K562 (cell line): Measurements from ENCODE around the gene FAM136A. TPM values are rescaled to one million over a fixed set of nuclear protein-coding genes. Genes with fewer than 3 reads are reported as not detected.

ENCODE experiments used
- CHD7 ChIP-seq: fragments of 200-600 bp; sonication (generic); IDR thresholded peaks from one replicate; pipeline ENCODE4 v1.6.1; 2012; ENCODE audit warnings: mild to moderate bottlenecking, low read depth, low read length, inconsistent platforms
- ELF4 ChIP-seq: fragments of 450-650 bp; formaldehyde crosslinking; IDR thresholded peaks from 2 replicates; pipeline ENCODE4 v1.4.0; 2022; ENCODE audit warnings: missing genetic modification characterization
- HCFC1 ChIP-seq: IDR thresholded peaks from 2 replicates; pipeline ENCODE4 v1.6.1; 2012; ENCODE audit warnings: low read depth, low read length, improper control_type of control experiment
- HNRNPUL1 ChIP-seq: fragments of 200-400 bp; formaldehyde crosslinking; IDR thresholded peaks from 2 replicates; pipeline ENCODE4 v1.6.1; 2017; ENCODE audit warnings: low read length
- KLF1 ChIP-seq: fragments of 450-650 bp; IDR thresholded peaks from 2 replicates; pipeline ENCODE4 v1.6.1; 2016; ENCODE audit warnings: missing genetic modification characterization, missing compliant biosample characterization
- KLF6 ChIP-seq: fragments of 250-450 bp; sonication (Bioruptor Pico); IDR thresholded peaks from 2 replicates; pipeline ENCODE4 v1.4.0; 2020; ENCODE audit warnings: mild to moderate bottlenecking, moderate library complexity, borderline replicate concordance
- SNAPC5 ChIP-seq: fragments of 250-450 bp; sonication (Bioruptor Pico); IDR thresholded peaks from 2 replicates; pipeline ENCODE4 v1.8.0; 2021; ENCODE audit warnings: moderate library complexity, mild to moderate bottlenecking, inconsistent platforms
- TCF3 ChIP-seq: sonication (generic); formaldehyde crosslinking; IDR thresholded peaks from 2 replicates; pipeline ENCODE4 v1.4.0; 2020; ENCODE audit warnings: mild to moderate bottlenecking, missing genetic modification reagents
- ZHX1 ChIP-seq: fragments of 150-350 bp; conservative IDR thresholded peaks from 2 replicates; pipeline ENCODE4 v1.6.1; 2014; ENCODE audit warnings: low read length
- ZKSCAN1 ChIP-seq: fragments of 150-350 bp; IDR thresholded peaks from 2 replicates; pipeline ENCODE4 v1.6.1; 2016; ENCODE audit warnings: low read depth, low read length
- ZNF124 ChIP-seq: sonication (generic); formaldehyde crosslinking; IDR thresholded peaks from 2 replicates; pipeline ENCODE4 v1.8.1; 2022; ENCODE audit warnings: missing genetic modification reagents
- ZNF668 ChIP-seq: fragments of 250-450 bp; sonication (Bioruptor Pico); IDR thresholded peaks from 2 replicates; pipeline ENCODE4 v1.8.0; 2022; ENCODE audit warnings: mild to moderate bottlenecking, inconsistent platforms
- ZSCAN32 ChIP-seq: fragments of 450-650 bp; formaldehyde crosslinking; IDR thresholded peaks from 2 replicates; pipeline ENCODE4 v1.4.0; 2020; ENCODE audit warnings: mild to moderate bottlenecking, moderate library complexity
- polyA plus RNA-seq, 8 experiments: library from polyadenylated mRNA; depleted of rRNA in 4 of 8; stranded (reverse) in 5 of 8; unstranded in 3 of 8; fragments of >200 nt; fragmentation: Nextera tagmentation in 2 of 8; fragmentation: Illumina TruSeq in 1 of 8; extraction: Ambion mirVana in 2 of 8; extraction: Trizol in 1 of 8; gene quantifications; 2 replicates each; pipeline versions ENCODE4 v1.2.1 to v1.2.3, GENCODE V29; 2011 to 2014; ENCODE audit warnings: inconsistent platforms in 1 of 8, missing spikeins in 1 of 8
- total RNA-seq, 7 experiments: library from RNA; depleted of rRNA in 6 of 7; stranded (reverse); fragments of >200 nt in 6 of 7; fragmentation: Illumina TruSeq in 2 of 7; extraction: Trizol in 2 of 7; gene quantifications; 2 replicates each; pipeline versions ENCODE4 v1.2.1 to v1.2.3, GENCODE V29; 2011 to 2021; ENCODE audit warnings: low replicate concordance in 1 of 7

The FAM136A gene
- total and polyA plus RNA-seq, 9 of the 15 experiments (the other 6 are each of a cell fraction or from before 2014, with no cell fraction given) = 89.0 to 151 (median 104) TPM

GRCh38 chr2:70301344-70302194 lies at the start of gene FAM136A (continued):
- TF ChIP-seq CHD7 (no peak), ZHX1 (no peak), HCFC1 (no peak), KLF1 (0 out of 2 replicates have a peak, but pooled peaks have one; percentile 15), SNAPC5 (CRISPR knock-in tag) (no peak), HNRNPUL1 (no peak), ZNF124 (no peak), KLF6 (CRISPR knock-in tag) (no peak), ELF4 (CRISPR knock-in tag) (no peak), TCF3 (CRISPR knock-in tag) (no peak; the same call in 1 of the 2 replicates), ZKSCAN1 (0 out of 2 replicates have a peak, but pooled peaks have one; percentile 24), ZNF668 (CRISPR knock-in tag) (no peak), ZSCAN32 (no peak)
